Sigmoid colon (tissue), 7 donors: ENCODE data around the gene XIRP2. TPM values are rescaled to one million over a fixed set of nuclear protein-coding genes. Genes with fewer than 3 reads are reported as not detected.
"Not testable (repeated sequence)": the region's sequence is repeated elsewhere in the genome, so short reads cannot be mapped to it uniquely, and the experiment has no call there.

Experiments used
- DNase-seq: peaks from one replicate; pipeline ENCODE4 v3.0.0-alpha.2; 2019
- H3K27ac ChIP-seq, 4 donors: fragments of 200-600 bp; sonication (generic); one replicate each; pipeline ENCODE4 v1.5.1; 2016 to 2019; ENCODE audit warnings: mild to moderate bottlenecking in 1 of 4
- H3K27me3 ChIP-seq, 3 donors: fragments of 200-600 bp; sonication (generic); one replicate each; pipeline ENCODE4 v1.5.1; 2019; ENCODE audit warnings: mild to moderate bottlenecking in 1 of 3
- H3K36me3 ChIP-seq, 4 donors: fragments of 200-600 bp; sonication (generic); one replicate each; pipeline ENCODE4 v1.5.1; 2016 to 2019
- H3K4me1 ChIP-seq, 4 donors: fragments of 200-600 bp; sonication (generic); one replicate each; pipeline ENCODE4 v1.5.1; 2017 to 2019
- H3K4me3 ChIP-seq, 4 donors: fragments of 200-600 bp; sonication (generic); one replicate each; pipeline ENCODE4 v1.5.1; 2017 to 2019; ENCODE audit warnings: mild to moderate bottlenecking in 2 of 4, moderate library complexity in 1 of 4
- H3K9me3 ChIP-seq, 4 donors: fragments of 200-600 bp in 3 of 4; sonication (generic) in 3 of 4; one replicate each; pipeline versions ENCODE4 v1.5.1 to v1.6.1; 2013 to 2019
- CTCF ChIP-seq, 4 experiments: fragments of 450-650 bp in 3 of 4; fragments of 200-600 bp in 1 of 4; IDR thresholded peaks; one replicate each; pipeline ENCODE4 v1.5.1; 2016 to 2019; ENCODE audit warnings: antibody characterized with exemption in 4 of 4, mild to moderate bottlenecking in 3 of 4, moderate library complexity in 2 of 4
- EP300 ChIP-seq, 4 donors: sonication (generic); formaldehyde crosslinking; IDR thresholded peaks; one replicate each; pipeline ENCODE4 v1.6.1; 2017; ENCODE audit warnings: antibody characterized with exemption in 4 of 4
- POLR2A ChIP-seq, 2 donors: fragments of 450-650 bp; IDR thresholded peaks; one replicate each; pipeline ENCODE4 v1.6.1; 2016; ENCODE audit warnings: antibody characterized with exemption in 2 of 2, mild to moderate bottlenecking in 2 of 2, moderate library complexity in 2 of 2
- POLR2AphosphoS5 ChIP-seq, 4 donors: sonication (generic); formaldehyde crosslinking; IDR thresholded peaks; one replicate each; pipeline ENCODE4 v1.6.1; 2017; ENCODE audit warnings: antibody characterized with exemption in 4 of 4
- WGBS, 2 donors: extraction: QIAGEN DNeasy Blood & Tissue Kit; methylation state at CpG; one replicate each; pipeline ENCODE4 v1.1.7; 2013; 5-methylcytosine and 5-hydroxymethylcytosine counted together
- intact Hi-C: fragments of 100-400 bp; cut with DNase I; formaldehyde crosslinking; loops from one replicate; pipeline ENCODE4 v1.15.1; 2023
- polyA plus RNA-seq, 3 donors: library from polyadenylated mRNA; stranded (reverse); fragments of 200-250 nt; gene quantifications; one replicate each; pipeline ENCODE4 v1.2.3, GENCODE V29; 2013
- total RNA-seq, 4 donors: library from RNA; depleted of rRNA; stranded (reverse); fragments of >200 nt; gene quantifications; one replicate each; pipeline ENCODE4 v1.1.0, GENCODE V29; 2016
- donor health status: healthy with polysubstance abuse.
- donor health status: Bipolar disorder and iron deficiency.
- donor health status: healthy.

XIRP2 gene
- total and polyA plus RNA-seq, 7 donors, result under 0.01 to 1.8 (median 0.20) TPM; not detected in 3

- H3K27ac ChIP-seq, result no peak overlapping the region
- H3K4me1 ChIP-seq, result no peaks in the 10 kb centered on the region
- no peak for TF ChIP-seq POLR2A (IDR thresholded peaks at IDR 0.05)
- H3K27me3 ChIP-seq, result no peaks in the 10 kb centered on the region
- H3K4me3 ChIP-seq, result no peak overlapping the region
- WGBS, 2 donors, result 81 to 86% methylated on average over 1 of the region's 1 CpG
- H3K36me3 ChIP-seq, result no peaks in the 10 kb centered on the region
- intact Hi-C loops, result no loop called here
- no peaks in the 10 kb centered on the region for H3K9me3 ChIP-seq
- DNase-seq, result no peak
Observed at GRCh38 chr2:167069855-167070254, 181.6 kb downstream of the XIRP2 start.

GRCh38 chr2:167075708-167076107, 187.4 kb downstream of the XIRP2 start:
- H3K36me3 ChIP-seq, H3K4me3 ChIP-seq, intact Hi-C loops, H3K4me1 ChIP-seq, H3K9me3 ChIP-seq, H3K27ac ChIP-seq, DNase-seq, H3K27me3 ChIP-seq: not testable (repeated sequence)
- WGBS, 2 donors, result 90 to 93% methylated on average over 8 of the region's 8 CpGs

- H3K27ac ChIP-seq, H3K27me3 ChIP-seq, H3K4me3 ChIP-seq, DNase-seq, H3K36me3 ChIP-seq, intact Hi-C loops, H3K9me3 ChIP-seq, H3K4me1 ChIP-seq: not testable (repeated sequence)
- 79 to 83% methylated on average over 3 of the region's 3 CpGs for WGBS, 2 donors
Observed at GRCh38 chr2:167098931-167099330, 210.7 kb downstream of the XIRP2 start.

GRCh38 chr2:167100506-167100905, 212.2 kb downstream of the XIRP2 start:
- H3K4me1 ChIP-seq, result no peaks in the 10 kb centered on the region
- no peak for DNase-seq
- intact Hi-C loops, result no loop called here
- TF ChIP-seq POLR2AphosphoS5 (IDR thresholded peaks at IDR 0.05) (no peak), CTCF (IDR thresholded peaks at IDR 0.05) (no peak), POLR2A (IDR thresholded peaks at IDR 0.05) (no peak), EP300 (IDR thresholded peaks at IDR 0.05) (no peak)
- no peak overlapping the region for H3K4me3 ChIP-seq
- no peaks in the 10 kb centered on the region for H3K27me3 ChIP-seq
- H3K36me3 ChIP-seq, result no peaks in the 10 kb centered on the region
- no peak overlapping the region for H3K27ac ChIP-seq
- peaks cover 0 to 2% (median 0%) of the 10 kb centered on the region in 4 donors for H3K9me3 ChIP-seq
- 80 to 84% methylated on average over 2 of the region's 2 CpGs for WGBS, 2 donors

- Histone ChIP-seq H3K9me3 (peaks cover 0 to 7% (median 0%) of the 10 kb centered on the region in 4 donors), H3K27me3 (no peaks in the 10 kb centered on the region), H3K27ac (no peak overlapping the region), H3K4me3 (no peak overlapping the region), H3K36me3 (no peaks in the 10 kb centered on the region), H3K4me1 (no peaks in the 10 kb centered on the region)
- DNase-seq, result no peak
- intact Hi-C loops, result no loop called here
- TF ChIP-seq POLR2A (IDR thresholded peaks at IDR 0.05), result no peak
- no peak for TF ChIP-seq CTCF (IDR thresholded peaks at IDR 0.05)
- TF ChIP-seq POLR2AphosphoS5 (IDR thresholded peaks at IDR 0.05), result no peak
- no peak for TF ChIP-seq EP300 (IDR thresholded peaks at IDR 0.05)
- WGBS, 2 donors, result 66 to 84% methylated on average over 5 of the region's 5 CpGs
Observed at GRCh38 chr2:167103028-167103756, 214.9 kb downstream of the XIRP2 start.

GRCh38 chr2:167103757-167104133, 215.5 kb downstream of the XIRP2 start:
- no peak overlapping the region for H3K27ac ChIP-seq

More at GRCh38 chr2:167103757-167104133, 215.5 kb downstream of the XIRP2 start:
- Histone ChIP-seq H3K27me3 (no peaks in the 10 kb centered on the region), H3K36me3 (no peaks in the 10 kb centered on the region), H3K4me1 (no peaks in the 10 kb centered on the region), H3K9me3 (peaks cover 0 to 7% (median 0%) of the 10 kb centered on the region in 4 donors), H3K4me3 (no peak overlapping the region)
- TF ChIP-seq EP300 (IDR thresholded peaks at IDR 0.05), result no peak
- no peak for TF ChIP-seq POLR2A (IDR thresholded peaks at IDR 0.05)
- TF ChIP-seq POLR2AphosphoS5 (IDR thresholded peaks at IDR 0.05), result no peak
- no peak for TF ChIP-seq CTCF (IDR thresholded peaks at IDR 0.05)
- no peak for DNase-seq
- intact Hi-C loops, result no loop called here
